Measurements from ENCODE around the gene HHAT.

Gene HHAT

GRCh38 chr1:210328746-210329503, at the start of gene HHAT:
HHAT (plus strand) TSS chr1:210328902; CDS start chr1:210348976, 20,074 bp downstream.
- DNase-seq: peak; percentile 48

GRCh38 chr1:210280221-210280620, 48.5 kb upstream of the HHAT start:
- DNase-seq: no peak

DNA sequence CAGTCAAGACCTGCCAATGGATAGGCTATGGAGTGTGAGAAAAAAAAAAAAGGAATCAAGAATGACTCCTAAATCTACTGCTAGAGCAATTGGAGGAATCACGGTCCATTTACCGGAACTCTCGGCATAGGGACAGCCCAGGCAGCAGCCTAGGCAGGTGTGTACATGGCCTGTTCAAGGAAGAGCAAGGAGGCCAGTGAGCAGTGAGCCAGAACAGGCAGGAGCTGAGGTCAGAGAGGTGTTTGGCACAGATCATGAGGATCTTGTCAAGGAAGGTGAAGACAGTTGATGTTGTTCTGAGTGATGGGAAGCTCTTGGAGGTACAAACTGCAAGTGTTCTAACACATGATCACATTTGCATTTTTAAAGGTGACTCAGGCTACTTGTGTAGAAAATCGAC, 40.6 kb upstream of the HHAT start:
- DNase-seq: no peak

DNA sequence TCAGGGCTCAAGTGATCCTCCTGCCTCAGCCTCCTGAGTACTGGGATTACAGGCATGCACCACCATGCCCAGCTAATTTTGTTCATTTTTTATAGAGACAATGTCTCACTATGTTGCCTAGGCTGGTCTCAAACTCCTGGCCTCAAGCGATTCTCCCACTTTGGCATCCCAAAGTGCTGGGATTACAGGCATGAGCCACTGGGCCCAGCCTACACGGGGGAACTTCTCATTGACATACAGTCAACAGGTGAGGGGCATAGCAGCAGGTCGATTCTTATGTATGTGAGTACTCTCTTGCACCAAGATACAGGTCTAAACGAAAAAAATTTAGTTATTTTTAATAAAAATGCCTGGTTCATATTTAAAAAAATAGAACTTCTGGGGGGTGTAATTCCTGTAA, 39.5 kb upstream of the HHAT start:
- DNase-seq: no peak

GRCh38 chr1:210291081-210291764, 37.5 kb upstream of the HHAT start:
- no peak for DNase-seq

DNA sequence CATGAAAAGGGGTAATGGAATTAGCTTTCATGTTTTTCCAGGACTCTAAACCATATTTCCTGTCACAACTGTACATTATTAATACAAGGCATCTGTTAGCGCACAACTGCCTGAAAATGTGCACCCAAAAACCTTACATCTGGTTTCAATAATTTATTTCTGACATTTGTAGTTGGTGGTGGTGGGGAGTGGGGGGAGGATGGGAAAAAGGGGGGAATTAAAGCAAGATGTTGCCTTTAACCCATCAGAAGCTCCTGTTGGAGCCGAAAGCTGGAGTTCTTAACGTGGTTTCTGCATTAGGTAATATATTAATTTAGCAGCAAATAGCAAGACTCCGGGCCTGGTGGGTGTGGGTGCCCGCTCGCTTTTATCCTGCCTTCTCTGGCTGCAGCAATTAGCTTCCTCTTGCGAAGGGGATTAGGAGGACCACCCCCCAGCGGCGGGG, 36.9 kb upstream of the HHAT start:
- DNase-seq: no peak

DNA sequence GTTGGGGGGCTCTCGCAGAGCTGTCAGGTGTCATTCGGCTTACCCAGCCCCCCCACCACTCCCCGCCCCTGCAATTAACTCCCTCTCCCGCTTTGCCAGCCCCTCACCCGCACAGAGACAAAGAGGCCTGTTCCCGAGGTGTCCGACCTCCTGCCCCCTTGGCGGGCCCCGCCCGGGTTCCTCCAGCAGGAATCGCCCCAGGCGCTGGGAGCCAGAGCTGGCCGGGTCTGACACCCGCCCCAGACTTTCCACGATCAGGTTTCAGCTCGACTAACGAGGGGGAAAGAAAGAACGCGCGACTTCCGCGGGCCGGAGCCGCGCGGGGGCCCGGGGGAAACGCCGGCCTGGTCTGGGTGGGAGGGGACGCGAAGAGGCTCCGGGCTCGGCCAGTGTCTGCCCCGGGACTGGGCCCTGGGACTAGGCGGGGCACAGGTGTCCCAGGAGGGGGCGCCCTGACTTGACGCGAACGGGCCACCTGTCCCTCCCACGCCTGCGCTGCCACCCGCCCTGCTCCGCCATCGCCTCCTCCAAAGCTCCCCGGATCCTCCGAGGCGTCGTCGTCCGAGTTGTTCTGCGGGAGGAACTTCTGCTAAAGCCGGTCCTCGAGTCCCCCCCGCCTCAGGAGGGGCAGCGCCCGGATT, 36.4 kb upstream of the HHAT start:
- no peak for DNase-seq

DNA sequence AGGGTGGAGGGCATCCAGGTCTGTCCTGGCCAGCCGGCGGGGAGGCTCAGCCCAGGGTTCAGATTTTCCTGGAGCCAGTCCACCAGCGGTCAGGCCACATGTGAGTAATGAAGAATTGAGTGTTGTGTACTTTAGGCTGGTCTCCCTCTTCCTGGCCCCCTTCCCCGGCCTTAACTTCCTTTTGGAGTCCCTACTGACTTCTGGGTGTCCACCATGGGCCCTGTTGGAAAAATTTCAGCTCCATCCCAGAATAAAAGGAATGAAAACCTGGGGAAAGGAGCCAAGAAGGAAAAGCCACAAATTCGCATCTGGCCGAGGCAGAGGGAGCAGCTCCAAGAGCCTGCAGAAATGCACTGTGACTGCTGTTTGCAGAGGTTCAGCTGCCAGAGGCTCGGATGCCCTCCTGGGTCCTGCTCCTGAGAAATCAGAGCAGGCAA, 35.5 kb upstream of the HHAT start:
- DNase-seq: no peak

DNA sequence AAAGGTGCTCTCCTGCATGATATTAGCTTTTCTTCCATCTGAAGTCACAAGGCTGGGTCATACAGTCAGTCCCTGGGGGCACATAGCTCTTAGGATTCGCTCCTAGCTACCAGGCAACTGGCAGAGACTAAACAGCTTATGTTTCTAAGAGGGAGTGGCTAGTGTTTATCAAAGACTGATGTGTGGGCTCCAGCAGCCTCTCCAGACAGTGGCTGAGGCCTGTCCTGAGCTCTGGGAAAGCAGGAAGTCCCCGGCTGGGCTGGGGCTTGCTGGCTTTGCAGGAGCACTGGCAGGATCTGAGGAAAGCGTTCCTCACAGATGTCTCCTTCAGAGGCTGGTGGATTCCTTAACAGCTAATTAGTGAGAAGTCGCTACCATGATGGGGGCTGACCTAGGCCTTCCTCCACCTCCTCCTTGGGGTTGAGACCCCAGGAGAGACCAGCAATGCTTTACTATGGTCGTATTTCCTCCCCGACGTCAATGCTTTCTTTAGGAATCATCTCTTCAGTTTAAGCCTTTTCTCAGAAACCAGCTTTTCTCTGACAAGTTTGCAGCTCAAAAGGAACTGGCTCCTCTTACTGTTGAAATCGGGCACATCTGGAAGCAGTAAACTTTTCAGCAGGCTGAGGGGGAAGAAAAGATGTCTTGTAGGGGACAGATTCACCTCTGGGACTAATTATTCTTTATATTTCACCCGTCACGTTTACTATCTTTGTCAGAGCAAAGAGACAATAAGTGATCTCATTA, 33.5 kb upstream of the HHAT start:
- DNase-seq: no peak

GRCh38 chr1:210296682-210297081, 32.0 kb upstream of the HHAT start:
- DNase-seq: no peak

DNA sequence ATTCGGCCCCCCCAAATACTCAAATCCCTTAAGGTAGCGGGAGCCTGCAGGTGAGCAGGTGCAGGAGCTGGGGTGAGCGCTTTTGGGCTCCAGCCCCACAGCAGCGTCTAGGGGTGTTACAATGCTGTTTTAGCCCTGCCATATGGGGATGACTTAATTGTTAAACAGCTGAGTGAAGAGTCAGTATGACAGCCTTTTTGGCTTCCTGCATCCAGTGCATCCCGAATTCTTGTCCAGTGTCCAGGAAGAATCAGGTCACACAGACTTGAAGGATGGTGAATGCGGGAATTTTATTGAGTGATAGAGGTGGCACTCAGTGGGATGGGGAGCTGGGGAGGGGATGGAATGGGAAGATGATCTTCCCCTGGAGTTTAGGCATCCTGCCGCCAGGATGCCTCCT, 30.4 kb upstream of the HHAT start:
- no peak for DNase-seq

- DNase-seq: no peak
Observed at GRCh38 chr1:210298936-210299335, 29.8 kb upstream of the HHAT start.

DNA sequence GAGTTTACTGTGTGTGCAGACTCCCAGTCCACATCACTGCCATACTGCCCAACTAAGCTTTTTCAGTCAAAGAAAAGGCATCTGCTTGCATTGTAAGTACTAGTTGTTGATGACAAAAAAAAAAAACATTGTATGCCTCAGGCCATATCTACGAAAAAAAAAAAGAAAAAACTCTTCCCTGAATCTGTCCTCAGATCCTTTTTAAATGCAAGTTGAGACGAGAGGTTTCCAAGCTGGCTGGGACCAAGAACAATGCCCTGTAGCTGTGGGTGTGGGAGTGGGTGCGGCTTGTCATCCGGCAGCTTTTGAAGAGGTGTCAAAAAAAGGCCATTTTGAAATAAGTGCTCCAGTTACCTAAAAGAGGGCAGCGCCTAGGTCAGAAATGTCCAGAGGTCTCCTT, 29.2 kb upstream of the HHAT start:
- DNase-seq: no peak

GRCh38 chr1:210300923-210301614, 27.6 kb upstream of the HHAT start:
- no peak for DNase-seq

- peak; percentile 67 for DNase-seq
Observed at GRCh38 chr1:210301615-210302000, 27.1 kb upstream of the HHAT start.

- DNase-seq: no peak
Observed at GRCh38 chr1:210302501-210302900, 26.2 kb upstream of the HHAT start.

- DNase-seq: no peak
Observed at GRCh38 chr1:210303391-210303790, 25.3 kb upstream of the HHAT start.

- DNase-seq: no peak
Observed at GRCh38 chr1:210310562-210311153, 18.0 kb upstream of the HHAT start.

GRCh38 chr1:210311726-210312493, 16.8 kb upstream of the HHAT start:
- no peak for DNase-seq

DNA sequence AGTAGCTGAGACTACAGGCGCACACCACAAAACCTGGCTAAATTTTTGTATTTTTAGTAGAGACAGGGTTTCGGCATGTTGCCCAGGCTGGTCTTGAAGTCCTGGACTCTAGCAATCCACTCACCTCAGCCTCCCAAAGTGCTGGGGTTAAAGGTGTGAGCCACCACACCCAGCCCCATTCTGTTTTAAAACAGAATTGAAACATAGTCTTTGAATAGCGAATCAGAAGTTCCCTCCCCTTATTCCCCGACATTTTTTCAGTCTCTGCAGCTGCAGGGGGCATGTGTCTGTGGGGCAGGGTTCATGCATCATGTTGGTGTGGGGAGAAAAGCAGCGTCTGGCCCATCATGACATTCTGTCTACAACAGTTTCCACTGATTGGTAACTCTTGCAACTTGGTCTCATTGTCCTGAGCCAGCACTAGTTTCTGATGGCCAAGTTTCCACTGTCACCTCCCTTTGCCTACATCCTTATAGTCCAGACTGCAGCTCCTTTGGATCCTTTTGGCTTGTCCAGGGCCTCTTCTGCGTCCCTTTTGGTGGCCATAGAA, 15.6 kb upstream of the HHAT start:
- DNase-seq: no peak

- no peak for DNase-seq
Observed at GRCh38 chr1:210313921-210314320, 14.8 kb upstream of the HHAT start.

Data from NCI-H1694 (cell line).